ENCODE measurements around the gene S100A2. TPM values are rescaled to one million over a fixed set of nuclear protein-coding genes. Genes with fewer than 3 reads are reported as not detected.

The S100A2 gene
- total RNA-seq, 1 donor from 2014 or later = 5.6 TPM

DNA sequence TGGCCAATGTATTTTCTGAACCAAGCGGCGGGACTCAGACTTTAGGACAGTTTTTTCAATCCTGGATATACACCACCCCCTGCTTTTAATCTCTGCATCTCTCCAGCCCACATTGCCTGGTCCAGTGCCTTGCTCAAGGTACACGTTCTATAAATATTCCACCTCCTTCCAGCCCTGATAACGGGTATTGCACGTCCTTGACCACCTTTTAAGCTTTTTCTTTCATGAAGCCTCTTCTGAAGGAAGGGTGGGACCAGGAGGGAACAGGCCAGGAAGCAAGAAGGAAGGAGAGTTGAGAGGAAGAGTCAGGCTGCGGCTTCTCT is 43.9 kb upstream of the S100A2 start:
- no peak for ATAC-seq
- intact Hi-C loops (cut with DNase I) = no loop called here
- Histone ChIP-seq H3K36me3 (peaks cover 13% of the 10 kb centered on the region), H3K27me3 (no peaks in the 10 kb centered on the region), H3K27ac (peak overlapping the region; percentile 93), H3K9me3 (no peaks in the 10 kb centered on the region), H3K4me3 (no peak overlapping the region), H3K4me1 (peaks cover 37% of the 10 kb centered on the region)
- TF ChIP-seq, protein P1, sequence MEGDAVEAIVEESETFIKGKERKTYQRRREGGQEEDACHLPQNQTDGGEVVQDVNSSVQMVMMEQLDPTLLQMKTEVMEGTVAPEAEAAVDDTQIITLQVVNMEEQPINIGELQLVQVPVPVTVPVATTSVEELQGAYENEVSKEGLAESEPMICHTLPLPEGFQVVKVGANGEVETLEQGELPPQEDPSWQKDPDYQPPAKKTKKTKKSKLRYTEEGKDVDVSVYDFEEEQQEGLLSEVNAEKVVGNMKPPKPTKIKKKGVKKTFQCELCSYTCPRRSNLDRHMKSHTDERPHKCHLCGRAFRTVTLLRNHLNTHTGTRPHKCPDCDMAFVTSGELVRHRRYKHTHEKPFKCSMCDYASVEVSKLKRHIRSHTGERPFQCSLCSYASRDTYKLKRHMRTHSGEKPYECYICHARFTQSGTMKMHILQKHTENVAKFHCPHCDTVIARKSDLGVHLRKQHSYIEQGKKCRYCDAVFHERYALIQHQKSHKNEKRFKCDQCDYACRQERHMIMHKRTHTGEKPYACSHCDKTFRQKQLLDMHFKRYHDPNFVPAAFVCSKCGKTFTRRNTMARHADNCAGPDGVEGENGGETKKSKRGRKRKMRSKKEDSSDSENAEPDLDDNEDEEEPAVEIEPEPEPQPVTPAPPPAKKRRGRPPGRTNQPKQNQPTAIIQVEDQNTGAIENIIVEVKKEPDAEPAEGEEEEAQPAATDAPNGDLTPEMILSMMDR (IDR thresholded peaks at IDR 0.05) = no peak
- DNase-seq = no peak

DNA sequence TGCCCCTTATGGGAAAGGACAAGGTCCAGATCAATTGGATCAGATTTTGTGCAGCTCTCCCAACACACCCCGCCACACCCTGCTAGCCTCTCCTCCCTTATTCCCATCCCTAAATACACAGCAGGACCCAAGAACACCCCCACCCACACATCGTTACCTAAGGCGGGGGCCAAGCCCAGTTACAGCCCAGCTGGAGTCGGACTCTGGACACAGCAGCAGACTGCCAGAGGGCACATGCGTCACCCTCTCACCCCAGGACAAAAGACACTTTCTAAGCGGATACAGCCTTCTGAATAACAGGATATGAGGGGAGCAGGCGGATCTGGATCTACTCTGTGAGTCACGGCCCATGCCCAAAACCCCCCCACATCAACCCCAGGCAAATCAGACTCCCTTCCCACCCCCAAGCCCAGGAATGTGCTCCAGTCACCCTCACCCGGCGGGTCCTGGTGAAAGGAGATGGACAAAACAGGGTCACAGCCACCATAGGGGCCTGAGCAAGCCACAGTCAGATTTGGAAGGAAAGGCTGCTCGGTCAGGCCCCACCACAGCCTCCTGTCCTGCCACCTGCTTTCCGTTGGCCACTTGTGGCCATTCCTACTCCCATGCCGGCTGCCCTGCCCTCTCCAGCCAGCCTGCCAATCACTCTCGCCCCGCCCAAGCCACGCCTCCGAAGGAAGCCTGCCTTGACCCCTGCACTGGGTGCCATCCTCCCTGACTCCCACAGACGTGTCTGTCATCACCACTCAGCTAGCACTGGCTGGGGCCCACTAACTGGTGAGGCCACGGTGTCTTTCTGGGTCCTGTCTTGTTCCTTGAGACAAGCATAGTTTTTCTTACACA is 43.3 kb upstream of the S100A2 start:
- peak overlapping the region; percentile 53 for H3K4me3 ChIP-seq
- DNase-seq = peak; percentile 91
- TF ChIP-seq, protein P1 (IDR thresholded peaks at IDR 0.05) = no peak
- H3K27me3 ChIP-seq = no peaks in the 10 kb centered on the region
- intact Hi-C loops (cut with DNase I) = no loop called here
- peak overlapping the region; percentile 93 for H3K27ac ChIP-seq
- ATAC-seq = peak; percentile 81
- H3K9me3 ChIP-seq = no peaks in the 10 kb centered on the region
- peaks cover 13% of the 10 kb centered on the region for H3K36me3 ChIP-seq
- peaks cover 37% of the 10 kb centered on the region for H3K4me1 ChIP-seq

DNA sequence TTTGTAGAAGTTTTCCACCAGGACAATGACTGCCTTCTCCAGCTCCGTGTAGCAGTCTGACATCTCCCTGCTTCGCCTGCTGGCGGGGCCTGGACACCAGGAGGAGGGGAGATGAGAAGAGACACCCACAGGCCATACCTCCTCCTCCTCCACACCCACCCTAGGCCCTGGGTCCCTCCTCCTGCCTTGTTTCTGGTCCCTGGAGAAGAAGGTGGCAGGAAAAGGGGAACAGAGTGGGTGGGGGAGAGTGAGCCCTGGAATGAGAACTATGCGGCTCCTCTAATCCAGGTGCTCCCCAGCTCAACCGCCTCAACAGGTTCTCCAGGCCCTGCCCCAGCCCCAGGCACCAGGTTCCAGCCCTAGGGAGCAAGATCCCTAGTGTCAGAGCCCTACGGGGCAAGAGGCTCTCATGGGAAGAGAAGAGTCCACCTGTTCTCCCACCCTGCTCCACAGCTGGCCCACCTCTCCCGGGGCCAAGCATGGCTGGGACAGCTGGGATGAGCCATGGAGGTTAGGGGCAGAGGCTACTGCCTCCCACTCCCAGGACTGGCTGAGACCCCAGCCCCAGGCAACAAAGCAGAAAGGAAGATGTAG is 42.5 kb upstream of the S100A2 start:
- no peak for DNase-seq
- TF ChIP-seq, protein P1 (IDR thresholded peaks at IDR 0.05) = peak; percentile 4
- Histone ChIP-seq H3K36me3 (peaks cover 13% of the 10 kb centered on the region), H3K4me1 (peaks cover 37% of the 10 kb centered on the region), H3K27me3 (no peaks in the 10 kb centered on the region), H3K9me3 (no peaks in the 10 kb centered on the region), H3K27ac (peak overlapping the region; percentile 93), H3K4me3 (peak overlapping the region; percentile 53)
- intact Hi-C loops (cut with DNase I) = no loop called here
- ATAC-seq = peak; percentile 4

DNA sequence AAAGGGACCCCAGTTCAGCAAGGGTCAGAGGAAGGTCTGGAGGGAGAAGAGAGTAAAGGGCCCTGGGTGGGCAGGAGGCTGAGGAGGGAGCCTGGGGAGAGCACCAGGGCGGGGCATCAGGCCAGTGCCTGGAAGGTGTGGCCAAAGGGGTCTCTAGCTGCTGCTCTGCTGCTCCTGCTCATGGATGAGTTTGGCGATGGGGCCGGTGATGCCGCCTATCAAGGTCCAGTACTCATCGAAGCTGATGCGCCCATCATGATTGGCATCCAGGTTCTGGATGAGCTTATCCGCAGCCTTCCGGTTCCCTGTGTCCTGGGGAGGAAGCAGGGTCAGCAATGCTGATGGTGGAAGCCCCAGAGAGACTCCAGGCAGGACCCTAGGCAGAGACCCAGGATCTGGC is 41.7 kb upstream of the S100A2 start:
- no peaks in the 10 kb centered on the region for H3K9me3 ChIP-seq
- H3K36me3 ChIP-seq = peaks cover 13% of the 10 kb centered on the region
- TF ChIP-seq, protein P1 (IDR thresholded peaks at IDR 0.05) = no peak
- no peak for DNase-seq
- intact Hi-C loops (cut with DNase I) = no loop called here
- no peaks in the 10 kb centered on the region for H3K27me3 ChIP-seq
- ATAC-seq = no peak
- peak overlapping the region; percentile 93 for H3K27ac ChIP-seq
- peaks cover 37% of the 10 kb centered on the region for H3K4me1 ChIP-seq
- H3K4me3 ChIP-seq = peak overlapping the region; percentile 53

DNA sequence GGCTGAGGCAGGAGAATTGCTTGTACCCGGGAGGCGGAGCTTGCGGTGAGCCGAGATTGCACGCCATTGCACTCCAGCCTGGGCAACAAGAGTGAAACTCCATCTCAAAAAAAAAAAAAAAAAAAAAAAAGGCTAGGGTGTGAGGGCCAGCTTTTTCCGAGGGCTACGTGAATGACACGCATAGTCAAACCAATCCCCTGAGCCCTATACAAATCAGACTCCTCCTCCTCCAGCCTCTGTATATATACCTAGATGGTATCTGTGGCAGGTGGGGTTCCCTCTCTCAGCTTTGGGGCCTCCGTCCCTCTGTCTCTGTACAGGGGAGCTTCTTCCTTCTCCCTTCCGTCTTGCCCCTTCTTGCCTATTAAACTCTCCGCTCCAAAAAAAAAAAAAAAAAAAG is 40.5 kb upstream of the S100A2 start:
- DNase-seq = no peak
- Histone ChIP-seq H3K4me1 (peaks cover 34% of the 10 kb centered on the region), H3K9me3 (no peaks in the 10 kb centered on the region), H3K27me3 (no peaks in the 10 kb centered on the region), H3K36me3 (peaks cover 13% of the 10 kb centered on the region), H3K4me3 (no peak overlapping the region), H3K27ac (no peak overlapping the region)
- intact Hi-C loops (cut with DNase I) = no loop called here
- no peak for ATAC-seq
- TF ChIP-seq, protein P1 (IDR thresholded peaks at IDR 0.05) = no peak

Measured in upper lobe of right lung (tissue), 1 donor.